Lower leg skin (tissue), 4 donors: ENCODE data around the gene GPRIN2. TPM values are rescaled to one million over a fixed set of nuclear protein-coding genes. Genes with fewer than 3 reads are reported as not detected.
A peak's percentile ranks its signal among the peaks of the same experiment; 100 is the strongest.

ENCODE experiments used
- DNase-seq, 2 donors: peaks; one replicate each; pipeline ENCODE4 v3.0.0-alpha.2; 2019; ENCODE audit warnings: low spot score in 2 of 2
- H3K4me3 ChIP-seq: fragments of 200-600 bp; sonication (generic); 2 replicates; pipeline ENCODE4 v1.5.1; 2017; ENCODE audit warnings: mild to moderate bottlenecking, low read depth; ENCODE audit not compliant: poor library complexity, severe bottlenecking
- POLR2A ChIP-seq, 2 donors: fragments of 450-650 bp; IDR thresholded peaks; one replicate each; pipeline ENCODE4 v1.6.1; 2016 to 2017; ENCODE audit warnings: antibody characterized with exemption in 2 of 2, mild to moderate bottlenecking in 1 of 2, moderate library complexity in 1 of 2
- WGBS, 2 donors: methylation state at CpG; one replicate each; pipeline ENCODE4 v1.1.5; 2018; 5-methylcytosine and 5-hydroxymethylcytosine counted together
- intact Hi-C: fragments of 100-400 bp; cut with DNase I; formaldehyde crosslinking; loops from one replicate; pipeline ENCODE4 v1.15.0; 2023; ENCODE audit warnings: low total_unique reads
- total RNA-seq, 4 donors: library from RNA; depleted of rRNA; stranded (reverse); fragments of >200 nt; gene quantifications; one replicate each; pipeline ENCODE4 v1.1.0, GENCODE V29; 2016
- TF ChIP-seq, protein P1 (sequence below), 3 donors: fragments of 450-650 bp; IDR thresholded peaks; one replicate each; pipeline ENCODE4 v1.5.1; 2016; ENCODE audit warnings: antibody characterized with exemption in 3 of 3, mild to moderate bottlenecking in 3 of 3, moderate library complexity in 2 of 3

GPRIN2 gene
- total RNA-seq, 4 donors from 2014 or later = 50.5 to 118 (median 61.8) TPM

- WGBS, 2 donors = 76 to 82% methylated on average over 5 of the region's 5 CpGs
- TF ChIP-seq POLR2A (IDR thresholded peaks at IDR 0.05) = no peak
- TF ChIP-seq, protein P1, sequence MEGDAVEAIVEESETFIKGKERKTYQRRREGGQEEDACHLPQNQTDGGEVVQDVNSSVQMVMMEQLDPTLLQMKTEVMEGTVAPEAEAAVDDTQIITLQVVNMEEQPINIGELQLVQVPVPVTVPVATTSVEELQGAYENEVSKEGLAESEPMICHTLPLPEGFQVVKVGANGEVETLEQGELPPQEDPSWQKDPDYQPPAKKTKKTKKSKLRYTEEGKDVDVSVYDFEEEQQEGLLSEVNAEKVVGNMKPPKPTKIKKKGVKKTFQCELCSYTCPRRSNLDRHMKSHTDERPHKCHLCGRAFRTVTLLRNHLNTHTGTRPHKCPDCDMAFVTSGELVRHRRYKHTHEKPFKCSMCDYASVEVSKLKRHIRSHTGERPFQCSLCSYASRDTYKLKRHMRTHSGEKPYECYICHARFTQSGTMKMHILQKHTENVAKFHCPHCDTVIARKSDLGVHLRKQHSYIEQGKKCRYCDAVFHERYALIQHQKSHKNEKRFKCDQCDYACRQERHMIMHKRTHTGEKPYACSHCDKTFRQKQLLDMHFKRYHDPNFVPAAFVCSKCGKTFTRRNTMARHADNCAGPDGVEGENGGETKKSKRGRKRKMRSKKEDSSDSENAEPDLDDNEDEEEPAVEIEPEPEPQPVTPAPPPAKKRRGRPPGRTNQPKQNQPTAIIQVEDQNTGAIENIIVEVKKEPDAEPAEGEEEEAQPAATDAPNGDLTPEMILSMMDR (IDR thresholded peaks at IDR 0.05) = no peak
- intact Hi-C loops = no loop called here
- no peak overlapping the region for H3K4me3 ChIP-seq
- peak in 1 of 2 donors; percentile 85 for DNase-seq
These were observed 10.4 kb downstream of the GPRIN2 start for GRCh38 chr10:46545861-46546590.

DNA sequence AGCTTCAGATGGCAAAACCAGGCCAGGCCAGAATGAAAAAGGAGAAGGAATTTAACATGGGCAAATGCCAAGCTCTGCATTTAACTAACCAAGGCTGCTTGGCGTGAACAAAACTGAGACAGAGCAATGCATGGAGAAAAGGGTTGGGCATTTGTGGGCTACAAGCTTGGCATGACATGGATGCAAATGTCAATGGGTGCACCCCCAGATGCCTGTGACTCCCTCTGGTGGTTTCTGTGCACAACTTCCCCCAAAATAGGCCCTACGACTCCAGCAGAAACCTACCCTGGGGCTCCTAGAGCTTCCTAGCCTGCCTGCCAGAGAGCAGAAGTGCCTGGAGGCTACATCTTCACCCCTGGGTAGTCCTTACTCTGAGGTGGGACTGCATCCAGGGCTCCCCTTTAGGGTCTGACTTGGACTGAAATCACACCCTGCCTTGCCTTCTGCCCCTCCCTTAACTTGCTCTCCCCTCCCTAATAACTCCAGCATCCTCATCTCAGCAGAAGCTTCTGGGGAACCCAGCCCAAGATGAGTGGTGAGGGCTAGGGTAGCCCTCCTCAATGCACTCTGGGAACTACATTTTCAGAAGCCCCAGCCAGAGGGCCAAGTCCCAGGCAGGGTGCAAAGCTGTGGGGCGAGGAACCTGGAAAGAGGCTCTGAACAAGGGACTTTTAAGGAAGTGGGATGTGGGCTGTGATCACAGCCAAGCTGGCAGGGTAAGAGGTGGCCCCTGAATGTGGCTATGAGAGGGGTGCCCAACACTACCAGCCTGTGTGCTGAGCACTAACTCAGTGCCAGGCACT, 11.3 kb downstream of the GPRIN2 start:
- DNase-seq = peak in 1 of 2 donors; percentile 86
- intact Hi-C loops = no loop called here
- H3K4me3 ChIP-seq = no peak overlapping the region
- WGBS, 2 donors = 55 to 59% methylated on average over 3 of the region's 3 CpGs
- TF ChIP-seq POLR2A (IDR thresholded peaks at IDR 0.05) = no peak
- TF ChIP-seq, protein P1 (IDR thresholded peaks at IDR 0.05) = no peak

GRCh38 chr10:46543466-46544377, 12.7 kb downstream of the GPRIN2 start:
- peak in 1 of 2 donors; percentile 85 for DNase-seq
- intact Hi-C loops = no loop called here
- H3K4me3 ChIP-seq = no peak overlapping the region
- 87% methylated on average over 14 of the region's 14 CpGs for WGBS, 2 donors
- TF ChIP-seq, protein P1 (IDR thresholded peaks at IDR 0.05) = no peak
- no peak for TF ChIP-seq POLR2A (IDR thresholded peaks at IDR 0.05)

DNA sequence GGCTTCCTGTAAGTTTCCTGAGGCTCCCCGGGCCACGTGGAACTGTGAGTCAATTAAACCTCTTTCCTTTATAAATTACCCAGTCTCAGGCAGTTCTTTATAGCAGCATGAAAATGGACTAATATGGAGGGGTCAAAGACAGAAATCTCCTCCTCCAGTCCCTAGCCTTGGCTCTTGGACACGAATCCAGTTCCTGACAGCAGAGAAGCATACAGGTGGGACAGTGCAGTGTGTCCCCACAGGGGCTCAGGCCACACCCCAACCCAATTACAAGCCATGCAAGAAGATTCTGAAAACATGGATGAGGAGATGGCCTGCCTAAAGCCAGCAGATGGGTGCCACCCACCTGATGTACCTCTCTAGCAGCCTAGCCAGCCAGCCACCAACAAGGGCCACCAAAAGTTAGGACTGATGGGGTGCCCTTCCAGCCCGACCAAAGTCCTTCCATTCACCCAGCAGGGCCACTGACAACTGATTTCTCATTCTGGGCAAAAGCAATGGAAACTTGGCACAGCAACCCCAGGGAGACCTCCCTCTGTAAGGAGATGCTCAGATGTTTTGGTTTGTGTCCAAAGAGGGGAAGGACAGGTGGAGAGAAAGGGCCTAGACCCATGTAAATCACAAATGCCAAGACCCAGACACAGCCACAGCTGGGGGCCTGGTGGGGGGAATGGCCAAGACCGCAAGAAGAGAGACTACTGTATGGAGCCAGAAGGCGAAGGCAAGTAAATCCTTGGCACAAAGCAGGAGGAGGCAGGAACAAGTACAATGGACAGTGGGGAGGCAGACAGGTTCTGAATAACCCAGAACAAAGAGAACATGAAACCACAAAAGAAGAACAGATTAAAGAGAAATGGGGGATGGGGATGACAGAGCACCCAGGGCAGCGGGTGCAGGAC, 13.6 kb downstream of the GPRIN2 start:
- H3K4me3 ChIP-seq = no peak overlapping the region
- intact Hi-C loops = no loop called here
- peak in 1 of 2 donors; percentile 87 for DNase-seq
- no peak for TF ChIP-seq POLR2A (IDR thresholded peaks at IDR 0.05)
- TF ChIP-seq, protein P1 (IDR thresholded peaks at IDR 0.05) = no peak
- 83 to 84% methylated on average over 7 of the region's 7 CpGs for WGBS, 2 donors
